Neural cell (in vitro differentiated cells): ENCODE measurements around the gene MSMP. TPM values are rescaled to one million over a fixed set of nuclear protein-coding genes. Genes with fewer than 3 reads are reported as not detected.

Experiments
- H2AFZ ChIP-seq: fragments of 200-600, 300-800 bp; sonication (generic), shearing (Covaris generic); 2 replicates; pipeline ENCODE4 v1.6.0; 2014; ENCODE audit warnings: low read depth, mild to moderate bottlenecking, antibody characterized with exemption, low read length, moderate library complexity
- H3F3A ChIP-seq: fragments of 200-600 bp; shearing (Covaris generic); 2 replicates; pipeline ENCODE4 v1.6.1; 2016; ENCODE audit warnings: mild to moderate bottlenecking, moderate library complexity, mixed read lengths, antibody characterized with exemption, low read length; ENCODE audit not compliant: insufficient read depth, poor library complexity, severe bottlenecking
- H3K27ac ChIP-seq: fragments of 200-600, 300-800 bp; sonication (generic), shearing (Covaris generic); 2 replicates; pipeline ENCODE4 v1.5.1; 2014; ENCODE audit warnings: mild to moderate bottlenecking, low read length, moderate library complexity
- H3K27me3 ChIP-seq: fragments of 300-800, 200-600 bp; sonication (generic), shearing (Covaris generic); 2 replicates; pipeline ENCODE4 v1.6.0; 2014; ENCODE audit warnings: mild to moderate bottlenecking, low read depth, low read length, moderate library complexity; ENCODE audit not compliant: insufficient read depth
- H3K36me3 ChIP-seq: fragments of 300-800, 200-600 bp; sonication (generic), shearing (Covaris generic); 2 replicates; pipeline ENCODE4 v1.5.1; 2014; ENCODE audit warnings: mild to moderate bottlenecking, antibody characterized with exemption, low read length, moderate library complexity; ENCODE audit not compliant: insufficient read depth
- H3K4me2 ChIP-seq: fragments of 300-800, 200-600 bp; sonication (generic), shearing (Covaris generic); 2 replicates; pipeline ENCODE4 v1.6.0; 2014; ENCODE audit warnings: mild to moderate bottlenecking, low read length
- H3K4me3 ChIP-seq: fragments of 300-800, 200-600 bp; sonication (generic), shearing (Covaris generic); 2 replicates; pipeline ENCODE4 v1.5.1; 2014; ENCODE audit warnings: mild to moderate bottlenecking, low read length, moderate library complexity
- H3K79me2 ChIP-seq: fragments of 200-600 bp; shearing (Covaris generic); replicated peaks from 2 replicates; pipeline ENCODE4 v1.6.0; 2014; ENCODE audit warnings: mild to moderate bottlenecking, low read length, moderate library complexity; ENCODE audit not compliant: insufficient read depth
- H3K9ac ChIP-seq: fragments of 300-800, 200-600 bp; sonication (generic), shearing (Covaris generic); 2 replicates; pipeline ENCODE4 v1.6.1; 2016; ENCODE audit warnings: mild to moderate bottlenecking, low read length, mixed read lengths
- H3K9me2 ChIP-seq: fragments of 200-600 bp; shearing (Covaris generic); 2 replicates; pipeline ENCODE4 v1.6.1; 2016; ENCODE audit warnings: mild to moderate bottlenecking, low read length, mixed read lengths; ENCODE audit not compliant: insufficient read depth
- H3K9me3 ChIP-seq: fragments of 200-600, 300-800 bp; sonication (generic), shearing (Covaris generic); 2 replicates; pipeline ENCODE4 v1.6.1; 2016; ENCODE audit warnings: mild to moderate bottlenecking, mixed run types, low read length, moderate library complexity, mixed read lengths
- H4K20me1 ChIP-seq: fragments of 200-600 bp; shearing (Covaris generic); 2 replicates; pipeline ENCODE4 v1.6.1; 2016; ENCODE audit warnings: mild to moderate bottlenecking, mixed run types; ENCODE audit not compliant: insufficient read depth
- CTCF ChIP-seq: fragments of 450-650 bp; IDR thresholded peaks from 2 replicates; pipeline ENCODE4 v1.5.1; 2014; ENCODE audit warnings: antibody characterized with exemption, mild to moderate bottlenecking, moderate library complexity; ENCODE audit not compliant: poor library complexity, severe bottlenecking
- EP300 ChIP-seq: fragments of 450-650 bp; conservative IDR thresholded peaks from 2 replicates; pipeline ENCODE4 v1.6.1; 2014; ENCODE audit warnings: antibody characterized with exemption, mild to moderate bottlenecking, moderate library complexity; ENCODE audit not compliant: poor library complexity, severe bottlenecking
- EZH2 ChIP-seq: fragments of 200-600, 300-800 bp; shearing (Covaris generic), sonication (generic); IDR thresholded peaks from 2 replicates; pipeline ENCODE4 v1.6.1; 2014; ENCODE audit warnings: antibody characterized with exemption, low read length, borderline replicate concordance, mild to moderate bottlenecking; ENCODE audit not compliant: insufficient read depth, poor library complexity, severe bottlenecking
- MXI1 ChIP-seq: fragments of 450-650 bp; conservative IDR thresholded peaks from 2 replicates; pipeline ENCODE4 v1.6.1; 2014; ENCODE audit warnings: antibody characterized with exemption, mild to moderate bottlenecking; ENCODE audit not compliant: poor library complexity, severe bottlenecking
- POLR2AphosphoS5 ChIP-seq: IDR thresholded peaks from 2 replicates; pipeline ENCODE4 v1.6.1; 2012
- RAD21 ChIP-seq: fragments of 450-650 bp; conservative IDR thresholded peaks from 2 replicates; pipeline ENCODE4 v1.6.1; 2014; ENCODE audit warnings: antibody characterized with exemption, mild to moderate bottlenecking, moderate library complexity
- REST ChIP-seq: IDR thresholded peaks from 2 replicates; pipeline ENCODE4 v1.6.1; 2012; ENCODE audit warnings: borderline replicate concordance
- SMC3 ChIP-seq: fragments of 450-650 bp; conservative IDR thresholded peaks from 2 replicates; pipeline ENCODE4 v1.6.1; 2014; ENCODE audit warnings: antibody characterized with exemption, mild to moderate bottlenecking, moderate library complexity; ENCODE audit not compliant: poor library complexity
- TAF1 ChIP-seq: IDR thresholded peaks from 2 replicates; pipeline ENCODE4 v1.6.1; 2012; ENCODE audit warnings: low read depth
- polyA plus RNA-seq: library from polyadenylated mRNA; depleted of rRNA; stranded (reverse); fragments of >200 nt; gene quantifications from 2 replicates; pipeline ENCODE4 v1.2.3, GENCODE V29; 2014

Gene MSMP
- polyA plus RNA-seq, 1 donor from 2014 or later, result not detected

- Histone ChIP-seq H3K9me2 (no peaks in the 10 kb centered on the region), H3F3A (no peaks in the 10 kb centered on the region), H3K4me2 (no peak overlapping the region), H3K4me3 (no peak overlapping the region), H2AFZ (no peak overlapping the region), H3K79me2 (peaks cover 31% of the 10 kb centered on the region), H4K20me1 (no peaks in the 10 kb centered on the region), H3K9me3 (no peaks in the 10 kb centered on the region), H3K27ac (no peak overlapping the region), H3K27me3 (no peaks in the 10 kb centered on the region), H3K9ac (no peak overlapping the region), H3K36me3 (no peaks in the 10 kb centered on the region)
- TF ChIP-seq RAD21 (no peak), TAF1 (no peak), EP300 (no peak), EZH2 (no peak), MXI1 (no peak), SMC3 (no peak)
Measured at GRCh38 chr9:35727676-35728040, 26.4 kb downstream of the MSMP start.

- Histone ChIP-seq H3K27me3 (no peaks in the 10 kb centered on the region), H3K4me3 (no peak overlapping the region), H3K27ac (no peak overlapping the region), H3K36me3 (no peaks in the 10 kb centered on the region), H3K9me2 (no peaks in the 10 kb centered on the region), H4K20me1 (no peaks in the 10 kb centered on the region), H2AFZ (no peak overlapping the region), H3F3A (no peaks in the 10 kb centered on the region), H3K9me3 (no peaks in the 10 kb centered on the region), H3K9ac (no peak overlapping the region), H3K79me2 (peaks cover 31% of the 10 kb centered on the region), H3K4me2 (no peak overlapping the region)
- TF ChIP-seq RAD21 (no peak), POLR2AphosphoS5 (no peak), REST (no peak), TAF1 (no peak), EZH2 (no peak), CTCF (no peak), MXI1 (no peak), EP300 (no peak), SMC3 (no peak)
Measured at GRCh38 chr9:35726931-35727330, 27.1 kb downstream of the MSMP start.

GRCh38 chr9:35725362-35725761 lies 28.7 kb downstream of the MSMP start:
- Histone ChIP-seq H3K79me2 (peaks cover 17% of the 10 kb centered on the region), H3K27ac (no peak overlapping the region), H3K9ac (no peak overlapping the region), H3F3A (no peaks in the 10 kb centered on the region), H4K20me1 (no peaks in the 10 kb centered on the region), H3K9me3 (no peaks in the 10 kb centered on the region), H3K27me3 (no peaks in the 10 kb centered on the region), H3K9me2 (no peaks in the 10 kb centered on the region), H3K4me2 (no peak overlapping the region), H3K4me3 (no peak overlapping the region), H3K36me3 (no peaks in the 10 kb centered on the region), H2AFZ (no peak overlapping the region)
- TF ChIP-seq EP300 (no peak), EZH2 (no peak), MXI1 (no peak), CTCF (no peak), REST (no peak), TAF1 (no peak), RAD21 (no peak), POLR2AphosphoS5 (no peak), SMC3 (no peak)
